ENCODE data around the gene HEY2. TPM values are rescaled to one million over a fixed set of nuclear protein-coding genes. Genes with fewer than 3 reads are reported as not detected.
"Not testable (repeated sequence)": the region's sequence is repeated elsewhere in the genome, so short reads cannot be mapped to it uniquely, and the experiment has no call there.

The HEY2 gene
- total RNA-seq, 1 donor from 2014 or later, result under 0.01 TPM

- DNase-seq (ENCODE audit: low read depth in 2 of 2), result peak; percentile 52 to 58
Measured at GRCh38 chr6:125794342-125795137, 45.1 kb downstream of the HEY2 start.

DNA sequence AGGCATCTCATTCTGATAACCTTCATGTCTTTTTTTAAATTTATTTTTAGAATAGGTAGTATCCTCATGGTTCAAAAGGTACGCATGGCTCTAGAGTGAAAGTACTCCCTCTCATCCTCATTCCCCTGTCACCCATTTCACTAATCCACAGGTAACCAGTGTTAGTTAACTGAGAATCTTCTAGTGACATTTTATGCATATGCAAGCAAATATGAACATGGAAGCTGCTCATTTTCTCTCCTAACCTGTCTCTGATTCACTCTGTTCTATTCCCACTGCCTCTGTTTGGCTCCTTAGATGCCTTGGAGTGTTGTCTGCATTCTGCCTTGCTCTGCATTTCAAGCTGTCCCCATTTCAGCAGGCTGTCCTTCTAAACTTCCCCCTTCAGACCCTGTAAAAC lies 45.9 kb downstream of the HEY2 start:
- DNase-seq (ENCODE audit: low read depth in 2 of 2), result no peak

DNA sequence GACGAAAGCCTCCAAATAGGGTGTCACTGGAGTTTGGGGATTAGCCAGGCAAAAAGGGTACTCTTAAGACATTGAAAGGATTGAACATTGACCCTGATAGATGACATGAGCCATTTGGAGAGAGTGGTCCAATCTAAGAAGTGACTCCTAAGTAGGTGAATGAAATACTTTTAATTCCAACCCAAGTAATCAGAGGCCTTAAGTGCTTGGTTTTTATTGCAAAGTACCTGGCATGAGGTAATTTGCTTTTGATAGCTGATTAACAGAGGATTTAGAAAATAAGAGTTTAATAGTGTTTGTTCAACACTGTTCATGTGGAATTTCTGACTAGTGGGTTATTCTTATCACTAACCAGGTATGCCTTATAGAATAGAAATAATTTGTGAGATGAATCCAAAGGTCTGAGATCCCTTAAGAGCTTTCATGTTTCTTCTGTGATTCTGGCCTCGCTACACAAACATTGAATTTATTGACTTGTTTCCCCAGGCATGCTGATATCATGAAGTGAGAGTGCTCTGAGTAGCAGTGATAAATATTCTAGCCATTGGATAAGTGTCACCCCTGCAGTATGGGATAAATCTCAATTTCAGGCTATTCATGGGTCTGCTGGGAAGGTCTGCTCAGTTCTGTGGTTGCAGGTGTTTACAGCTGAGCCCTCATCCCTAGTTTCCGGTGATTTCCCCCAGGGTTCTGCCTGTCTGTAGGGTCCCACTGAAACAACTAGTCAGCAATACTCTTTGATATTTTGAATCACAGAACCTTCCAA lies 47.9 kb downstream of the HEY2 start:
- DNase-seq (ENCODE audit: low read depth in 2 of 2), result no peak

- DNase-seq (ENCODE audit: low read depth in 2 of 2), result no peak
Measured at GRCh38 chr6:125797886-125798444, 48.5 kb downstream of the HEY2 start.

- DNase-seq (ENCODE audit: low read depth in 2 of 2), result no peak
Measured at GRCh38 chr6:125798734-125799508, 49.5 kb downstream of the HEY2 start.

DNA sequence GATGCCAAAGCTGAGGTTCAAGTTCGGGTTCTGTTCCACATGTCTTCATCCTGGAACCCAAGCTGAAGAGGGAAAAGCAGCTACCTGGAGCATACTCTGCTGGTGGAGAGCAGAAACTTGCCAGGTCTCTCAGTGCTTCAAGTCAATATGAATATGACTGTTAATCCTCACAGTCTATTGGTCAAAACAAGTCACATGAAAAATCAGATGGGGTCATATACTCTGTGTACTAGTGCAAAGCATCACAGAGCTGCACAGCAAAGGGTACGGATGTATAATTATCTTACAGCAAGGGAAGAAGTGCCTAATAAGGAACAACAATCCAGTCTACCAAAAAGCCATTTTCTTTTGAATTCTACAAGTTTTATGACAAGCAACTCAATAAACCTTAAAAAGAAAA lies 53.0 kb downstream of the HEY2 start:
- no peak for DNase-seq (ENCODE audit: low read depth in 2 of 2)

DNA sequence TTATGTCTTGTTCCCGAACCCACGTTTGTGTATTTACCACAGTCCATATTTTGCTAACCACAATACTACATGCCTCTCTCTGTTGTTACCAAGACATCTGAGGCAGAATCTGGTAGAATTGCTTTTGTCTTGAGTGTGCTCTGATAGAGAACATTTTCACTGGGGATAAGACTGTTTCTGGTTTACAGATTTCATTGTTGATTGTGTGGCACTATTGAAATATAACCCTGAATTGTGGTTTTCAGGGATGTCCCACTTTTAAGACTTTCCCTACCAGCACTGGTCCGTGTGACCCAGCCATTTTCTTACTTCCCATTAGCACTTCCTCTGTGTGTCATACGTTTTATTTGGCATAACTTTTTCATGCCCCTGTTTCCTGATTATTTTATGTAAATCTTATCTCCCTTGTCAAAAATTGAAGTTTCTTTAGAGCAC lies 53.5 kb downstream of the HEY2 start:
- DNase-seq (ENCODE audit: low read depth in 2 of 2), result peak; percentile 74 to 94

DNA sequence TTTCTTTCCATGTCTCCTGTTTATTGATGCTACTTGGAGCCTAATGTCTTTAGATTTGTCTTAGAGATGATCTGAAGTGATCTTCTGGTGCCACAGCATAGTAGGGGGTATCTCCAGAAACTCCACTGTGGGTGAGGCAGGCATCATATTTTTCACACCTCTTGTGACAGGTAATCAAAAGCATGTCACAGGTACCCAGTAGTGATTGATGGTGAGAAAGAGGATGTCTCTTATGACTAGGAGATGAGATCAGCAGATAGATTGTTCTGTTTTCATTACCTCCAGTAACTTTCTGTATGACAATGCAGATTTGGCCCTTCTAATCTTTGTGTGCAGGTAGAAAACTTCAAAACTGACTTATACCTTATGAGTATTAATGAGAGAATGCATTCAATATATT lies 54.8 kb downstream of the HEY2 start:
- DNase-seq (ENCODE audit: low read depth in 2 of 2), result peak in 1 of 2 donors; percentile 36

DNA sequence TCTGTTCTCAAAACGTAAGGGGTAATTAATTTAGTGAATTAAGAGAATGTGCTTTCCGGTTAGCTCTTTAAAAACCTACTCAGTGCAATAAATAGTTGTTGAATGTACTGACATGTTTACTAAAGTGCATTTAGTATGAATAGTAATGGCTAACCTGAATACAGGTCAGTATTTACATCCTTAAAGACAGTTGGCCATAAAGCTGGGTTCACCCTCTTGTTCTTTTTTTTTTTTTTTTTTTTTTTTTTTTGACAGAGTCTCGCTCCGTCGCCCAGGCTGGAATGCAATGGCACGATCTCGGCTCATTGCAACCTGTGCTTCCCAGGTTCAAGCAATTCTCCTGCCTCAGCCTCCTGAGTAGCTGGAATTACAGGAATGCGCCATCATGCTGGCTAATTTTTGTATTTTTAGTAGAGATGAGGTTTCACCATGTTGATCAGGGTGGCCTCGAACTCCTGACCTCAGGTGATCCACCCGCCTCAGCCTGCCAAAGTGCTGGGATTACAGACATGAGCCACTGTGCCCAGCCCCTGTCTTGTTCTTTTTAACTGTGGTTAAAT lies 55.5 kb downstream of the HEY2 start:
- DNase-seq (ENCODE audit: low read depth in 2 of 2), result not testable (repeated sequence)

DNA sequence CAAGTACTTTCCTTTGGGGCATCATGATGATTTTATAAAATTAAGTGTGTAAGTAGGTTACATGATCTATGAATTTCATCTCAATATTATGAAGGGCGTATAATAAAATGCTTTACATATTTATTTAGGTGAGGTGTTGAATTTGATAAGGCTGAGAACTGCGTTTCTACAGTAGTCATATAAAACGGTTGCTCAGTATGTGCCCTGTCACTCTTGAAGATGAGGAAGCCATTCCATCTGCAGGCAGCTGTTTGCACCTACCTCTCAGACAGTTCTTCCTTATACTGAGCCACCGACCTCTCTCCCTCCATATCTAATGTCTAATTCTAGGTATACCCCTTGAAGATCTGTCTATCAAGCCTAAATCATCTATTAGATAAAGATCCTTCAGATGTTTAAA lies 57.4 kb downstream of the HEY2 start:
- DNase-seq (ENCODE audit: low read depth in 2 of 2), result no peak

GRCh38 chr6:125807293-125807692 lies 57.9 kb downstream of the HEY2 start:
- DNase-seq (ENCODE audit: low read depth in 2 of 2), result no peak

- DNase-seq (ENCODE audit: low read depth in 2 of 2), result no peak
Measured at GRCh38 chr6:125808060-125808459, 58.6 kb downstream of the HEY2 start.

GRCh38 chr6:125808591-125808990 lies 59.2 kb downstream of the HEY2 start:
- DNase-seq (ENCODE audit: low read depth in 2 of 2), result no peak

DNA sequence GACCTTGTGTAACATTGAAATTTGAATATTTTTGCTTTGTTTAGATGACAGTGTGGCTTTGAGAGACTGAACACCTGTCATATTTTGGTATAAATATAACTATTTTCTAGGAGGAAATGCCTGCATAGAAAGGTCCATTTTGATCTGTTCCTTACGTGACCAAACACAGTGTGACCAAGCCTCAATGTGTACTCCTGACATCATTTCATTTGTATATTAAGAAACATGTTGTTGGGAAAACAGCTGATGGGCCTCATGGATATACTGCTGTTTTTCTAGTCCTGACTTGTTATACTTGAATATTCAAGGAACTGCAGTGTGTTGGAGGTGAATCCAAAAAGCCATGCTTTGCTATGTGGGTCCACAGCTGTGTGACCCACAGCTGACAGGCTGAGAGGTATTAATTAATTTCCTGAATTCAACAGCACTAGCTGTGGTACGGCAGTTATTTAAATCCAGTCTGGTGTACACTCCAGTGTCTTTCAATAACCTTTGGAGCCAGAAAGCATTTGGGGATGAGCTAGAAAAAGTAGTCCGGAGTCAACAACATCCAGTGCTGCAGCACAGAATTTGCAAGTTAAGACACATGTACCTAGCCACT lies 60.2 kb downstream of the HEY2 start:
- no peak for DNase-seq (ENCODE audit: low read depth in 2 of 2)

- DNase-seq (ENCODE audit: low read depth in 2 of 2), result no peak
Measured at GRCh38 chr6:125810445-125810844, 61.0 kb downstream of the HEY2 start.

Other genes with a start within 250 kb of the HEY2 start
- gene NCOA7, start 41.3 kb downstream of the HEY2 start, total RNA-seq, result 29.8 and 78.9 TPM in 2 replicates
- gene HINT3, start 207.1 kb downstream of the HEY2 start, total RNA-seq, result 11.6 and 17.8 TPM in 2 replicates
- gene TRMT11, start 236.9 kb downstream of the HEY2 start, total RNA-seq, result 9.5 and 9.9 TPM in 2 replicates

Measured in dermis microvascular lymphatic vessel endothelial cell (primary cell).